SK-N-SH (cell line): ENCODE measurements around the gene SLAMF9.

Source experiments
- CTCF ChIP-seq: fragments of 200-600 bp; sonication (generic); IDR thresholded peaks from 2 replicates; pipeline ENCODE4 v1.6.1; 2017; ENCODE audit warnings: antibody characterized with exemption, mild to moderate bottlenecking, moderate library complexity
- ELF1 ChIP-seq: IDR thresholded peaks from 2 replicates; pipeline ENCODE4 v1.4.0; 2012
- EP300 ChIP-seq, 2 experiments: IDR thresholded peaks; 2 replicates each; pipeline versions ENCODE4 v1.4.0 to v1.6.1; 2012; ENCODE audit warnings: borderline replicate concordance in 1 of 2, low read depth in 1 of 2, low read length in 1 of 2
- GABPA ChIP-seq: IDR thresholded peaks from 2 replicates; pipeline ENCODE4 v1.4.0; 2012; ENCODE audit warnings: low read depth, mild to moderate bottlenecking
- JUND ChIP-seq: IDR thresholded peaks from 2 replicates; pipeline ENCODE4 v1.4.0; 2012
- NFIC ChIP-seq: IDR thresholded peaks from 2 replicates; pipeline ENCODE4 v1.4.0; 2012; ENCODE audit warnings: borderline replicate concordance
- POLR2AphosphoS5 ChIP-seq: IDR thresholded peaks from 2 replicates; pipeline ENCODE4 v1.6.1; 2012; ENCODE audit warnings: low read depth, low read length
- RAD21 ChIP-seq: IDR thresholded peaks from 2 replicates; pipeline ENCODE4 v1.6.1; 2012; ENCODE audit warnings: mild to moderate bottlenecking, low read length
- RCOR1 ChIP-seq: fragments of 150-350 bp; IDR thresholded peaks from 2 replicates; pipeline ENCODE4 v1.6.1; 2017; ENCODE audit warnings: antibody characterized with exemption, low read length
- REST ChIP-seq: IDR thresholded peaks from 2 replicates; pipeline ENCODE4 v1.6.1; 2012; ENCODE audit warnings: mild to moderate bottlenecking, low read depth, low read length, moderate library complexity
- SMC3 ChIP-seq: IDR thresholded peaks from 2 replicates; pipeline ENCODE4 v1.6.1; 2012; ENCODE audit warnings: low read depth, low read length, improper control_type of control experiment
- YY1 ChIP-seq: IDR thresholded peaks from 2 replicates; pipeline ENCODE4 v1.4.0; 2012; ENCODE audit warnings: low read depth, mild to moderate bottlenecking

- TF ChIP-seq CTCF (no peak), YY1 (no peak), NFIC (no peak), EP300 (IDR thresholded peaks at IDR 0.05; ENCODE audit: borderline replicate concordance in 1 of 2, low read depth in 1 of 2, low read length in 1 of 2) (no peak), RAD21 (no peak), POLR2AphosphoS5 (no peak), SMC3 (no peak), GABPA (no peak), RCOR1 (no peak), ELF1 (no peak), JUND (no peak), REST (no peak)
Measured at GRCh38 chr1:159986093-159986492, 32.1 kb upstream of the SLAMF9 start.
